GM23338 (cell line): ENCODE data around the gene LAMB3. TPM values are rescaled to one million over a fixed set of nuclear protein-coding genes. Genes with fewer than 3 reads are reported as not detected.

ENCODE experiments used
- ATAC-seq: fragments of 200-7000 bp; cut with Tn5 transposase; 3 replicates; pipeline ENCODE4 v1.9.1; 2020
- DNase-seq: peaks from one replicate; pipeline ENCODE4 v3.0.0-alpha.2; 2015; ENCODE audit warnings: low spot score
- H2AFZ ChIP-seq: fragments of 200-600 bp; sonication (generic); 2 replicates; pipeline ENCODE4 v1.8.0; 2016; ENCODE audit warnings: antibody characterized with exemption, mild to moderate bottlenecking, moderate library complexity
- H3F3A ChIP-seq: fragments of 200-600 bp; sonication (generic); replicated peaks from 2 replicates; pipeline ENCODE4 v1.8.0; 2017; ENCODE audit warnings: antibody characterized with exemption, mixed run types, low read depth
- H3K27ac ChIP-seq: fragments of 200-600 bp; sonication (generic); 2 replicates; pipeline ENCODE4 v1.6.1; 2016; ENCODE audit warnings: low read depth
- H3K27me3 ChIP-seq: fragments of 200-600 bp; sonication (generic); 2 replicates; pipeline ENCODE4 v1.8.0; 2016; ENCODE audit warnings: mild to moderate bottlenecking, mixed run types, moderate library complexity; ENCODE audit not compliant: insufficient read depth
- H3K36me3 ChIP-seq: fragments of 200-600 bp; sonication (generic); 2 replicates; pipeline ENCODE4 v1.8.0; 2016; ENCODE audit warnings: mild to moderate bottlenecking; ENCODE audit not compliant: insufficient read depth
- H3K4me1 ChIP-seq: fragments of 200-600 bp; sonication (generic); 2 replicates; pipeline ENCODE4 v1.8.0; 2016; ENCODE audit warnings: mild to moderate bottlenecking, moderate library complexity; ENCODE audit not compliant: insufficient read depth
- H3K4me2 ChIP-seq: fragments of 200-600 bp; sonication (generic); 2 replicates; pipeline ENCODE4 v1.7.1; 2017; ENCODE audit warnings: mixed run types
- H3K4me3 ChIP-seq: fragments of 200-600 bp; sonication (generic); 2 replicates; pipeline ENCODE4 v1.6.1; 2016; ENCODE audit warnings: mixed run types
- H3K79me2 ChIP-seq: fragments of 200-600 bp; sonication (generic); replicated peaks from 2 replicates; pipeline ENCODE4 v1.8.0; 2017; ENCODE audit warnings: mild to moderate bottlenecking; ENCODE audit not compliant: insufficient read depth
- H3K9me2 ChIP-seq: fragments of 200-600 bp; sonication (generic); 2 replicates; pipeline ENCODE4 v1.8.0; 2017; ENCODE audit not compliant: insufficient read depth
- H4K20me1 ChIP-seq: fragments of 200-600 bp; sonication (generic); replicated peaks from 2 replicates; pipeline ENCODE4 v1.8.0; 2017; ENCODE audit warnings: mild to moderate bottlenecking; ENCODE audit not compliant: insufficient read depth
- H3K27ac Mint-ChIP-seq: 2 replicates; pipeline ENCODE4 v1.8.0; 2020; ENCODE audit warnings: inconsistent platforms, mild to moderate bottlenecking, moderate library complexity, mixed read lengths
- H3K27me3 Mint-ChIP-seq: 3 replicates; pipeline ENCODE4 v1.8.0; 2022; ENCODE audit warnings: low read depth, mild to moderate bottlenecking, moderate library complexity, mixed read lengths, inconsistent platforms; ENCODE audit not compliant: insufficient read depth, poor library complexity
- H3K36me3 Mint-ChIP-seq: 3 replicates; pipeline ENCODE4 v1.8.0; 2021; ENCODE audit warnings: low read depth, mild to moderate bottlenecking, inconsistent platforms, moderate library complexity, mixed read lengths
- H3K4me1 Mint-ChIP-seq: 3 replicates; pipeline ENCODE4 v1.8.0; 2020; ENCODE audit warnings: mild to moderate bottlenecking, inconsistent platforms, mixed read lengths
- H3K4me3 Mint-ChIP-seq: 3 replicates; pipeline ENCODE4 v1.8.0; 2021; ENCODE audit warnings: moderate library complexity, mild to moderate bottlenecking, inconsistent platforms, mixed read lengths
- H3K9me3 Mint-ChIP-seq: 3 replicates; pipeline ENCODE4 v1.8.0; 2020; ENCODE audit warnings: moderate library complexity, mild to moderate bottlenecking, inconsistent platforms, mixed read lengths
- CREB1 ChIP-seq: fragments of 250-450 bp; sonication (Bioruptor Pico); IDR thresholded peaks from 2 replicates; pipeline ENCODE4 v1.5.0; 2020; ENCODE audit warnings: low read depth, mild to moderate bottlenecking, moderate library complexity
- EZH2 ChIP-seq: fragments of 200-600 bp; sonication (generic); IDR thresholded peaks from one replicate; pipeline ENCODE4 v1.8.0; 2017; ENCODE audit warnings: antibody characterized with exemption, mild to moderate bottlenecking, low read depth; ENCODE audit not compliant: unreplicated experiment
- JUNB ChIP-seq: IDR thresholded peaks from one replicate; pipeline ENCODE4 v1.6.1; 2016; ENCODE audit warnings: antibody characterized with exemption; ENCODE audit not compliant: unreplicated experiment
- NANOG ChIP-seq: IDR thresholded peaks from 2 replicates; pipeline ENCODE4 v1.6.1; 2016; ENCODE audit warnings: antibody characterized with exemption, borderline replicate concordance
- POLR2AphosphoS5 ChIP-seq: IDR thresholded peaks from 2 replicates; pipeline ENCODE4 v1.6.1; 2016; ENCODE audit warnings: antibody characterized with exemption, low read depth
- STAT1 ChIP-seq: IDR thresholded peaks from one replicate; pipeline ENCODE4 v1.6.1; 2016; ENCODE audit warnings: antibody characterized with exemption; ENCODE audit not compliant: unreplicated experiment
- ZNF331 ChIP-seq: fragments of 250-450 bp; sonication (Bioruptor Pico); IDR thresholded peaks from 2 replicates; pipeline ENCODE4 v1.5.0; 2020; ENCODE audit warnings: low read depth, mild to moderate bottlenecking, moderate library complexity
- polyA plus RNA-seq: library from polyadenylated mRNA; unstranded; fragments of >200 nt; fragmentation: Nextera tagmentation; extraction: Ambion mirVana; gene quantifications from 2 replicates; pipeline ENCODE4 v1.2.1, GENCODE V29; 2016
- total RNA-seq: library from RNA; depleted of rRNA; stranded (reverse); fragments of >200 nt; shearing (Covaris generic); gene quantifications from 2 replicates; pipeline ENCODE4 v1.2.3, GENCODE V29; 2014
- TF ChIP-seq, protein P1 (sequence below), 2 experiments: fragments of 200-600 bp in 1 of 2; sonication (generic) in 1 of 2; conservative IDR thresholded peaks; 2 replicates each; pipeline versions ENCODE4 v1.5.1 to v1.6.1; 2016 to 2017; ENCODE audit warnings: antibody characterized with exemption in 2 of 2, low read depth in 2 of 2, mild to moderate bottlenecking in 2 of 2, moderate library complexity in 1 of 2
- TF ChIP-seq, protein P2 (sequence below): IDR thresholded peaks from 2 replicates; pipeline ENCODE4 v1.6.1; 2016; ENCODE audit warnings: antibody characterized with exemption
- TF ChIP-seq, protein P3 (sequence below): IDR thresholded peaks from one replicate; pipeline ENCODE4 v1.6.1; 2018; ENCODE audit warnings: antibody characterized with exemption; ENCODE audit not compliant: unreplicated experiment

Gene LAMB3
- total and polyA plus RNA-seq, 2 experiments from 2014 or later, result 0.05 to 0.52 TPM

DNA sequence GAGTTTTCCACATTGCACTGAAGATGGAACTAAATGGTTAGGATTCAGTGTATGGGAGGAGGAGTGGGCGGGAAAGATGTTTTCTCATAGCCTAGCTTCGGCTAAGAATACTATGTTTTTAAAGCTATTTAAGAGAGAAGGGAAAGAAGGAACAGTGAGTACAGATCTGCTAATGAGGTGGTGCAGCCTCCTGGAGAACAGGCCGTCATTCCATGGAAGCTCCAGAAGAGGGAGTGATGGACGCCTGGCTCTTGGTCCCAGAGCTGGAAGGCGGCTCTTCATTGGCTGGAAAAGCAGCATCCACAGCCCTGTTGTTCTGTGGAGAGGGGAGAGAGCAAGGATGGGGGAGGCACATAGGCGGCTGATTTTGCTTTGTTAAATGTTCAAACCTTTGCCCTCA lies 61.8 kb downstream of the LAMB3 start:
- TF ChIP-seq, protein P1, sequence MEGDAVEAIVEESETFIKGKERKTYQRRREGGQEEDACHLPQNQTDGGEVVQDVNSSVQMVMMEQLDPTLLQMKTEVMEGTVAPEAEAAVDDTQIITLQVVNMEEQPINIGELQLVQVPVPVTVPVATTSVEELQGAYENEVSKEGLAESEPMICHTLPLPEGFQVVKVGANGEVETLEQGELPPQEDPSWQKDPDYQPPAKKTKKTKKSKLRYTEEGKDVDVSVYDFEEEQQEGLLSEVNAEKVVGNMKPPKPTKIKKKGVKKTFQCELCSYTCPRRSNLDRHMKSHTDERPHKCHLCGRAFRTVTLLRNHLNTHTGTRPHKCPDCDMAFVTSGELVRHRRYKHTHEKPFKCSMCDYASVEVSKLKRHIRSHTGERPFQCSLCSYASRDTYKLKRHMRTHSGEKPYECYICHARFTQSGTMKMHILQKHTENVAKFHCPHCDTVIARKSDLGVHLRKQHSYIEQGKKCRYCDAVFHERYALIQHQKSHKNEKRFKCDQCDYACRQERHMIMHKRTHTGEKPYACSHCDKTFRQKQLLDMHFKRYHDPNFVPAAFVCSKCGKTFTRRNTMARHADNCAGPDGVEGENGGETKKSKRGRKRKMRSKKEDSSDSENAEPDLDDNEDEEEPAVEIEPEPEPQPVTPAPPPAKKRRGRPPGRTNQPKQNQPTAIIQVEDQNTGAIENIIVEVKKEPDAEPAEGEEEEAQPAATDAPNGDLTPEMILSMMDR (conservative IDR thresholded peaks at IDR 0.05; ENCODE audit: low read depth in 2 of 2), result peak; percentile 40 to 62; a peak in 3 of 4 replicates
- TF ChIP-seq, protein P2, sequence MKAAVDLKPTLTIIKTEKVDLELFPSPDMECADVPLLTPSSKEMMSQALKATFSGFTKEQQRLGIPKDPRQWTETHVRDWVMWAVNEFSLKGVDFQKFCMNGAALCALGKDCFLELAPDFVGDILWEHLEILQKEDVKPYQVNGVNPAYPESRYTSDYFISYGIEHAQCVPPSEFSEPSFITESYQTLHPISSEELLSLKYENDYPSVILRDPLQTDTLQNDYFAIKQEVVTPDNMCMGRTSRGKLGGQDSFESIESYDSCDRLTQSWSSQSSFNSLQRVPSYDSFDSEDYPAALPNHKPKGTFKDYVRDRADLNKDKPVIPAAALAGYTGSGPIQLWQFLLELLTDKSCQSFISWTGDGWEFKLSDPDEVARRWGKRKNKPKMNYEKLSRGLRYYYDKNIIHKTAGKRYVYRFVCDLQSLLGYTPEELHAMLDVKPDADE, result no peak
- Histone ChIP-seq H3K27me3 (peaks cover 16% of the 10 kb centered on the region), H3K4me3 (no peak overlapping the region), H3K4me1 (peaks cover 11% of the 10 kb centered on the region), H2AFZ (no peak overlapping the region), H3K9me2 (no peaks in the 10 kb centered on the region), H4K20me1 (no peaks in the 10 kb centered on the region), H3K4me2 (no peak overlapping the region), H3K36me3 (no peaks in the 10 kb centered on the region), H3K79me2 (no peaks in the 10 kb centered on the region), H3K27ac (no peak overlapping the region), H3F3A (no peaks in the 10 kb centered on the region)
- Mint-ChIP-seq H3K36me3 (no peaks in the 10 kb centered on the region), H3K9me3 (peaks cover 6% of the 10 kb centered on the region; the same call in 2 of the 3 replicates), H3K4me1 (peaks cover 13% of the 10 kb centered on the region), H3K4me3 (no peak overlapping the region), H3K27me3 (peaks cover 3% of the 10 kb centered on the region), H3K27ac (no peak overlapping the region)
- ATAC-seq (peak; percentile 82), DNase-seq (peak; percentile 72)

DNA sequence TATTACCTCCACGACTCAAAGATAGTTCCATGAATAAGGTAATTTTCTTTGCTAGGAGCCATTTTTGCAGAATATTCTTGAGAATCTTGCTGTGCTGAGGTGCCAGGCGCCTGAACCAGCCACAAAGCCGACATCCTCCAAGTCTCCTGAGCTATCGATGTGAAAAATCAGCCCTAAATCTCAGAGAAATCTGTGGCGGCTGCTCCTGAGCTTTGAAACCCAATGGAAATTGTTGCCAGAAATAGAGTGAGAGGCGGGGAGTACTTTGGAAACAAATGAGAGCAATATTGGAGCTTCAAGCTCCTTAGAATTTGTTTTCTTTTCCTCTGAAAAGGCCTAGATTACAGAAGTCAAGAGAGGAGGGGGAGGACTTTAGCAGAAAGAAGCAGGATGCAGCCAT lies 62.4 kb downstream of the LAMB3 start:
- no peak for DNase-seq
- Histone ChIP-seq H2AFZ (no peak overlapping the region), H3K4me1 (peaks cover 11% of the 10 kb centered on the region), H3K4me3 (no peak overlapping the region), H3K4me2 (no peak overlapping the region), H4K20me1 (no peaks in the 10 kb centered on the region), H3K79me2 (no peaks in the 10 kb centered on the region), H3K9me2 (no peaks in the 10 kb centered on the region), H3K36me3 (no peaks in the 10 kb centered on the region), H3K27ac (no peak overlapping the region), H3K27me3 (peaks cover 22% of the 10 kb centered on the region), H3F3A (no peaks in the 10 kb centered on the region)
- no peak for TF ChIP-seq ZNF331
- no peak for TF ChIP-seq POLR2AphosphoS5
- TF ChIP-seq STAT1, result no peak
- no peak for TF ChIP-seq CREB1 (CRISPR knock-in tag)
- TF ChIP-seq NANOG, result no peak
- TF ChIP-seq, protein P1 (conservative IDR thresholded peaks at IDR 0.05; ENCODE audit: low read depth in 2 of 2), result no peak
- TF ChIP-seq EZH2, result no peak
- TF ChIP-seq, protein P2, result no peak
- TF ChIP-seq, protein P3, sequence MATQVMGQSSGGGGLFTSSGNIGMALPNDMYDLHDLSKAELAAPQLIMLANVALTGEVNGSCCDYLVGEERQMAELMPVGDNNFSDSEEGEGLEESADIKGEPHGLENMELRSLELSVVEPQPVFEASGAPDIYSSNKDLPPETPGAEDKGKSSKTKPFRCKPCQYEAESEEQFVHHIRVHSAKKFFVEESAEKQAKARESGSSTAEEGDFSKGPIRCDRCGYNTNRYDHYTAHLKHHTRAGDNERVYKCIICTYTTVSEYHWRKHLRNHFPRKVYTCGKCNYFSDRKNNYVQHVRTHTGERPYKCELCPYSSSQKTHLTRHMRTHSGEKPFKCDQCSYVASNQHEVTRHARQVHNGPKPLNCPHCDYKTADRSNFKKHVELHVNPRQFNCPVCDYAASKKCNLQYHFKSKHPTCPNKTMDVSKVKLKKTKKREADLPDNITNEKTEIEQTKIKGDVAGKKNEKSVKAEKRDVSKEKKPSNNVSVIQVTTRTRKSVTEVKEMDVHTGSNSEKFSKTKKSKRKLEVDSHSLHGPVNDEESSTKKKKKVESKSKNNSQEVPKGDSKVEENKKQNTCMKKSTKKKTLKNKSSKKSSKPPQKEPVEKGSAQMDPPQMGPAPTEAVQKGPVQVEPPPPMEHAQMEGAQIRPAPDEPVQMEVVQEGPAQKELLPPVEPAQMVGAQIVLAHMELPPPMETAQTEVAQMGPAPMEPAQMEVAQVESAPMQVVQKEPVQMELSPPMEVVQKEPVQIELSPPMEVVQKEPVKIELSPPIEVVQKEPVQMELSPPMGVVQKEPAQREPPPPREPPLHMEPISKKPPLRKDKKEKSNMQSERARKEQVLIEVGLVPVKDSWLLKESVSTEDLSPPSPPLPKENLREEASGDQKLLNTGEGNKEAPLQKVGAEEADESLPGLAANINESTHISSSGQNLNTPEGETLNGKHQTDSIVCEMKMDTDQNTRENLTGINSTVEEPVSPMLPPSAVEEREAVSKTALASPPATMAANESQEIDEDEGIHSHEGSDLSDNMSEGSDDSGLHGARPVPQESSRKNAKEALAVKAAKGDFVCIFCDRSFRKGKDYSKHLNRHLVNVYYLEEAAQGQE, result no peak
- TF ChIP-seq JUNB, result no peak
- peaks cover 6% of the 10 kb centered on the region; the same call in 2 of the 3 replicates for H3K9me3 Mint-ChIP-seq
- H3K4me3 Mint-ChIP-seq, result no peak overlapping the region
- ATAC-seq, result no peak
- H3K27me3 Mint-ChIP-seq, result peaks cover 3% of the 10 kb centered on the region
- peaks cover 13% of the 10 kb centered on the region for H3K4me1 Mint-ChIP-seq
- H3K27ac Mint-ChIP-seq, result no peak overlapping the region
- H3K36me3 Mint-ChIP-seq, result no peaks in the 10 kb centered on the region
